ENCODE measurements around the gene BTBD2.
A peak's percentile ranks its signal among the peaks of the same experiment; 100 is the strongest.

The BTBD2 gene

DNA sequence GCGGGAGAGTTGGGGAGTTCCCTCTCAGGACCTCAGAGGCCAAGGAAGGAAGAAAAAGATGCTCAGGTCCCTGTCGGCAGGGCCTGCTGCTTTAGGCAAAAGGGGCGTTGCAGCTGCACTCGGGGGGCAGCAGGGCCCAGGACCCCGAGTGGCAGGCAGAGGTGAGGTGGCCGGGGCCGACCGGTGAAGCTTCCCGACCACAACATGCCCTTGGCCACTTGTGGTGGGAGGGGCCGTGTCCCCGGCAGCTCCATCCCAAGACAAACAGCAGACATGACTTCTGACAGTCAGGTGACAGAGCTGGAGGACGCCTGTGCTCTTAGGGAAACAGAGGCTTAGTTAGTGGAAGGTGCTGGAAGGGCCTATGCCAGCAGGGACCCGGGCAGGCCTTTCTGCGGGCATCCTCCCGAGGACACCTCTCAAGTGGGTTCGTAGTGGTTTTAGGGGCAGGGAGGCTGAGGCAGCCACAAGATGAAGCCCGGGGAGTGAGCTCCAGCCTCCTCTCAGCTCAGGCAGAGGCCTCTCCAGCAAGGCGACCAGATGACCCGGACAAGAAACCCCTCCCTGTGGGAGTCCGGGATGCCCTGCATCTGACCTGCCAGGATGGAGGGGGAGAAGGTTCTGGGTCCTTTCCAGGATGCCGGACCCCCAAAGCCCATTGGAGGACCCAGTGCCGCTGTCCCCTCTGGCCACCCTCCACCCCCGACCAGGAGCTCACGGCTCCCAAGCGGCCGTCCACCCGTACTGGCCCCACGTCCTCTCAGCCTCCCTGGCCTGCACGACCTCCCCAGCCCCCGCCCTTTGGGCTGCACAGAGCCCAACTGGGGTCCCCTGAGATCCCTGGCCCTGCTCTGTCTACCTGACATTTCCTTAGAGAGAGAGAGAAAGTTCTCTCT lies 24.2 kb downstream of the BTBD2 start:
- H3K27ac ChIP-seq: peak overlapping the region; percentile 65; the same call in 1 of the 2 replicates
- TF ChIP-seq CTCF (IDR thresholded peaks at IDR 0.05): no peak
- TF ChIP-seq ZFX (IDR thresholded peaks at IDR 0.05; ENCODE audit: borderline replicate concordance): no peak

- H3K27ac ChIP-seq: no peak overlapping the region
- TF ChIP-seq ZFX (IDR thresholded peaks at IDR 0.05; ENCODE audit: borderline replicate concordance) (no peak), CTCF (IDR thresholded peaks at IDR 0.05) (no peak)
Observed at GRCh38 chr19:1990230-1991017, 25.1 kb downstream of the BTBD2 start.

GRCh38 chr19:1989513-1990229 lies 25.8 kb downstream of the BTBD2 start:
- no peak for TF ChIP-seq ZFX (IDR thresholded peaks at IDR 0.05; ENCODE audit: borderline replicate concordance)
- TF ChIP-seq CTCF (IDR thresholded peaks at IDR 0.05): no peak
- no peak overlapping the region for H3K27ac ChIP-seq

DNA sequence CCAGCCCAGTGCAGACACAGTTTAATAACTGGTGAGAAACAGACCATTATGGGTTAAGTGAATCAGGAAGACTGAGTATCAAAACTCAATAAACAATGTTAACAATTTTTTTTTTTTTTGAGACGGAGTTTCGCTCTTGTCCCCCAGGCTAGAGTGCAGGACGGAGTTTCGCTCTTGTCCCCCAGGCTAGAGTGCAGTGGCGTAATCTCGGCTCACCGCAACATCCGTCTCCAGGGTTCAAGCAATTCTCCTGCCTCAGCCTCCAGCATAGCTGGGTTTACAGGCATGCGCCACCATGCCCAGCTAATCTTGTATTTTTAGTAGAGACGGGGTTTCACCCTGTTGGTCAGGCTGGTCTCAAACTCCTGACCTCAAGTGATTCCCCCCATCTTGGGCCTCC lies 27.1 kb downstream of the BTBD2 start:
- H3K27ac ChIP-seq: peak overlapping the region; percentile 20; the same call in 1 of the 2 replicates

DNA sequence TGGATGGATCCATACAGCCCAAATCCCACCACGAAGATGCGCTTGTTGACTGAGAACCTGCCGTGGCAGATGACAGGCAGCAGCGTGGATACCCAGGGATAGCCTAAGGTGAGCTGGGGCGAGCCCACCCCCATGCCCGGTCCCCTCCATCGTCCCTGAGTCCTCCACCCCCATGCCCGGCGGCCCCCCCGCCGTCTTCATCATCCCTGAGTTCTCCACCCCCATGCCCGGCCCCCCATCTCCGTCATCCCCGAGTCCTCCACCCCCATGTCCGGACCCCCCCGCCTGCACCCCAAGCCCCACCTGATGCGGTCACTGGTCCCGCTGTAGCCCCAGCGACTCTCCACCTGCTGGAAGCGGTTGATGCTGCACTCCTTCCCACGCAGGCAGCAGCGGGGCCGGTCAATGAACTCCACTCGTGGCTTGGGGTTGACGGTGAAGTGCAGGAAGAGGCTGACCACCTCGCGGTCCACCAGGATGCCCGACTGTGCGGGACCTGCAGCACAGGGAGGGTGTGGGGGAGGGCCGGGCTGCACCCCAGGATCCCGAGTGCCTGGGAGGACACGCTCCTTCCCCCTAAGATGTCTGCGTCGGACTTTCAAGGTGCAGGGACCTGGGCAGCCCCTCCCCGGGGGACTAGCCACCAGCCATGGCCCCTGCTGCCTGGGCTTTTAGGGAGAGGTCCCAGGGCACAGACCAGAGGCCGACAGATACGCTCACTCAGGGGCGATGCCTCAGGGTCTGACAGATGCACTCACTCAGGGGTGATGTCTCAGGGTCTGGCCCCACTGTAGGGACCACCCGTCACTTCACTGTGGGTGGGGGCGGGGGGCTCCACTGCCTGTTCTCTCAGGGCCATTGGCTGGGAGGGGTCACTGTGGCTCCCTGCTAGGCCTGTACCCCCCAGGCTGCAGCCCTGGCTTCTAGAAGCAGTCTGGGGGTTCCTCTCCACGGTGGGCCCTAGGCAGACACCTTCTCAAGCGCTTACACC lies 28.0 kb downstream of the BTBD2 start:
- TF ChIP-seq CTCF (IDR thresholded peaks at IDR 0.05) (no peak), ZFX (IDR thresholded peaks at IDR 0.05; ENCODE audit: borderline replicate concordance) (no peak)
- peak overlapping the region; percentile 20; the same call in 1 of the 2 replicates for H3K27ac ChIP-seq

GRCh38 chr19:1986357-1987162 lies 29.0 kb downstream of the BTBD2 start:
- no peak for TF ChIP-seq ZFX (IDR thresholded peaks at IDR 0.05; ENCODE audit: borderline replicate concordance)
- H3K27ac ChIP-seq: 0 out of 2 replicates have a peak overlapping the region, but pooled peaks have one; percentile 7

All from 22Rv1 (cell line).